GM12892 (cell line): ENCODE measurements around the gene NISCH.

Experiments used
- POLR2A ChIP-seq: IDR thresholded peaks from 2 replicates; pipeline ENCODE4 v1.6.1; 2011; ENCODE audit warnings: low read depth, low read length, control low read depth
- POLR2AphosphoS5 ChIP-seq: IDR thresholded peaks from 2 replicates; pipeline ENCODE4 v1.6.1; 2011; ENCODE audit warnings: low read depth, low read length, control low read depth
- TAF1 ChIP-seq: IDR thresholded peaks from 2 replicates; pipeline ENCODE4 v1.6.1; 2011; ENCODE audit warnings: low read depth, mild to moderate bottlenecking, control low read depth, low read length, borderline replicate concordance

DNA sequence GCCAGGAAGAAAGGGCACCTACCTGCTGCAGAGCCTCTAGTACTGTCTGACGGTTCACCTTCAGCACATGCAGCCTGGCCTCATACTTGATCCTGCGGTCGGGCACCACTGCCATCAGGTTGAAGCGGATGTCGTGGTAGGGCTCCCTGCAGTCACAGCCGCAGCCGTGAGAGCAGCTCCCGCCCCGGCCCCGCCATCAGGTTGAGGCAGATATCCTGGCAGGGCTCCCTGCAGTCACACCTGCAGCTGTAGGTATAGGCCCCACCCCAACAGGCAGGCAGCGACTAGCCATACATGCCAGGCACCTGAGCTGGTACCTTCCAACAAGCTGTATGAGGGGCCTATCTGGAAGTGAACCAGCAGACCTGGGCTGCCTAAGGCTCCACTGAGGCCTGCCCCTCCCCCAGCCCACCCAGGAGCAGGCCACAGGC is 49.2 kb upstream of the NISCH start:
- TF ChIP-seq POLR2A (no peak), POLR2AphosphoS5 (no peak), TAF1 (no peak)
